ENCODE measurements around the gene COX8A. TPM values are rescaled to one million over a fixed set of nuclear protein-coding genes. Genes with fewer than 3 reads are reported as not detected.

Gene COX8A
- 100 to 1,000 TPM; 498 to 568 TPM for total RNA-seq

GRCh38 chr11:63974259-63975143 lies at the start of gene COX8A:
Gene COX8A (plus strand): TSS chr11:63974620. CDS start chr11:63974681, 61 bp downstream.
- ATAC-seq (peak; percentile 99), DNase-seq (ENCODE audit: low spot score in 2 of 2) (peak; percentile 92 to 98)
- Mint-ChIP-seq H3K27ac (peak within 1 kb of the TSS; percentile 99), H3K36me3 (peaks cover 22 to 32% of the 10 kb centered on the region in 2 donors), H3K9me3 (peaks cover 0 to 6% of the 10 kb centered on the region in 2 donors)

GRCh38 chr11:63929616-63930015 lies 44.8 kb upstream of the COX8A start:
- no peak for ATAC-seq

GRCh38 chr11:63931045-63931444 lies 43.4 kb upstream of the COX8A start:
- Mint-ChIP-seq H3K9me3 (no peaks in the 10 kb centered on the region), H3K36me3 (no peaks in the 10 kb centered on the region), H3K27ac (no peak overlapping the region)
- ATAC-seq (no peak), DNase-seq (ENCODE audit: low spot score in 2 of 2) (no peak)

More at GRCh38 chr11:63929616-63930015, 44.8 kb upstream of the COX8A start:
- no peak overlapping the region for H3K27ac Mint-ChIP-seq
- H3K36me3 Mint-ChIP-seq, result no peaks in the 10 kb centered on the region
- no peak for DNase-seq (ENCODE audit: low spot score in 2 of 2)
- H3K9me3 Mint-ChIP-seq, result no peaks in the 10 kb centered on the region

GRCh38 chr11:63931876-63932275 lies 42.5 kb upstream of the COX8A start:
- no peak for DNase-seq (ENCODE audit: low spot score in 2 of 2)
- H3K27ac Mint-ChIP-seq, result no peak overlapping the region
- ATAC-seq, result no peak
- H3K36me3 Mint-ChIP-seq, result no peaks in the 10 kb centered on the region
- no peaks in the 10 kb centered on the region for H3K9me3 Mint-ChIP-seq

- Mint-ChIP-seq H3K27ac (peak overlapping the region in 1 of 2 donors; percentile 30), H3K36me3 (no peaks in the 10 kb centered on the region), H3K9me3 (no peaks in the 10 kb centered on the region)
- DNase-seq (ENCODE audit: low spot score in 2 of 2), result no peak
- ATAC-seq, result no peak
Observed at GRCh38 chr11:63933459-63933858, 41.0 kb upstream of the COX8A start.

GRCh38 chr11:63937713-63938478 lies 36.5 kb upstream of the COX8A start:
- peak overlapping the region; percentile 81 to 84 for H3K27ac Mint-ChIP-seq
- DNase-seq (ENCODE audit: low spot score in 2 of 2) (no peak), ATAC-seq (peak; percentile 13 to 19)
- no peaks in the 10 kb centered on the region for H3K9me3 Mint-ChIP-seq
- peaks cover 0 to 6% of the 10 kb centered on the region in 2 donors for H3K36me3 Mint-ChIP-seq

- peak within 1 kb of the TSS; percentile 81 to 84 for H3K27ac Mint-ChIP-seq
- peaks cover 0 to 6% of the 10 kb centered on the region in 2 donors for H3K36me3 Mint-ChIP-seq
- DNase-seq (ENCODE audit: low spot score in 2 of 2) (peak; percentile 93 to 94), ATAC-seq (peak; percentile 94 to 96)
- no peaks in the 10 kb centered on the region for H3K9me3 Mint-ChIP-seq
Observed at GRCh38 chr11:63938479-63939396, 35.7 kb upstream of the COX8A start, which contains the start of gene NAA40. Gene NAA40 (plus strand): TSS chr11:63939002. CDS start chr11:63939097, 95 bp downstream.

- ATAC-seq, result no peak
- peak overlapping the region; percentile 69 to 81 for H3K27ac Mint-ChIP-seq
- no peak for DNase-seq (ENCODE audit: low spot score in 2 of 2)
- no peaks in the 10 kb centered on the region for H3K9me3 Mint-ChIP-seq
- H3K36me3 Mint-ChIP-seq, result peaks cover 0 to 6% of the 10 kb centered on the region in 2 donors
Observed at GRCh38 chr11:63939397-63939891, 35.0 kb upstream of the COX8A start.

GRCh38 chr11:63940786-63941185 lies 33.6 kb upstream of the COX8A start:
- no peak for ATAC-seq

GRCh38 chr11:63941901-63942300 lies 32.5 kb upstream of the COX8A start:
- DNase-seq (ENCODE audit: low spot score in 2 of 2), result no peak
- Mint-ChIP-seq H3K9me3 (no peaks in the 10 kb centered on the region), H3K27ac (no peak overlapping the region), H3K36me3 (peaks cover 0 to 6% of the 10 kb centered on the region in 2 donors)
- ATAC-seq, result no peak

More at GRCh38 chr11:63940786-63941185, 33.6 kb upstream of the COX8A start:
- H3K9me3 Mint-ChIP-seq, result no peaks in the 10 kb centered on the region
- no peak overlapping the region for H3K27ac Mint-ChIP-seq
- H3K36me3 Mint-ChIP-seq, result peaks cover 0 to 6% of the 10 kb centered on the region in 2 donors
- no peak for DNase-seq (ENCODE audit: low spot score in 2 of 2)

GRCh38 chr11:63942803-63943202 lies 31.6 kb upstream of the COX8A start:
- H3K9me3 Mint-ChIP-seq, result no peaks in the 10 kb centered on the region
- H3K36me3 Mint-ChIP-seq, result peaks cover 0 to 6% of the 10 kb centered on the region in 2 donors
- DNase-seq (ENCODE audit: low spot score in 2 of 2) (no peak), ATAC-seq (no peak)
- no peak overlapping the region for H3K27ac Mint-ChIP-seq

GRCh38 chr11:63944987-63945386 lies 29.4 kb upstream of the COX8A start:
- ATAC-seq, result peak in 1 of 2 donors; percentile 22
- Mint-ChIP-seq H3K36me3 (no peaks in the 10 kb centered on the region), H3K9me3 (no peaks in the 10 kb centered on the region), H3K27ac (no peak overlapping the region)
- DNase-seq (ENCODE audit: low spot score in 2 of 2), result no peak

- peak; percentile 58 to 71 for ATAC-seq
- Mint-ChIP-seq H3K27ac (no peak overlapping the region), H3K9me3 (no peaks in the 10 kb centered on the region)
Observed at GRCh38 chr11:63945477-63946163, 28.8 kb upstream of the COX8A start.

GRCh38 chr11:63951779-63952536 lies 22.5 kb upstream of the COX8A start:
- Mint-ChIP-seq H3K9me3 (no peaks in the 10 kb centered on the region), H3K27ac (peak overlapping the region; percentile 75 to 85), H3K36me3 (no peaks in the 10 kb centered on the region)
- ATAC-seq (peak; percentile 70 to 76), DNase-seq (ENCODE audit: low spot score in 2 of 2) (no peak)

More at GRCh38 chr11:63945477-63946163, 28.8 kb upstream of the COX8A start:
- H3K36me3 Mint-ChIP-seq, result no peaks in the 10 kb centered on the region
- DNase-seq (ENCODE audit: low spot score in 2 of 2), result peak in 1 of 2 donors; percentile 38

- peak overlapping the region in 1 of 2 donors; percentile 68 for H3K27ac Mint-ChIP-seq
- no peak for ATAC-seq
- no peak for DNase-seq (ENCODE audit: low spot score in 2 of 2)
- H3K36me3 Mint-ChIP-seq, result peaks cover 0 to under 1% of the 10 kb centered on the region in 2 donors
- H3K9me3 Mint-ChIP-seq, result no peaks in the 10 kb centered on the region
Observed at GRCh38 chr11:63952570-63952969, 21.9 kb upstream of the COX8A start.
